ENCODE results near the gene OLFML2A.
"Not testable (repeated sequence)": the region's sequence is repeated elsewhere in the genome, so short reads cannot be mapped to it uniquely, and the experiment has no call there.

OLFML2A gene

DNA sequence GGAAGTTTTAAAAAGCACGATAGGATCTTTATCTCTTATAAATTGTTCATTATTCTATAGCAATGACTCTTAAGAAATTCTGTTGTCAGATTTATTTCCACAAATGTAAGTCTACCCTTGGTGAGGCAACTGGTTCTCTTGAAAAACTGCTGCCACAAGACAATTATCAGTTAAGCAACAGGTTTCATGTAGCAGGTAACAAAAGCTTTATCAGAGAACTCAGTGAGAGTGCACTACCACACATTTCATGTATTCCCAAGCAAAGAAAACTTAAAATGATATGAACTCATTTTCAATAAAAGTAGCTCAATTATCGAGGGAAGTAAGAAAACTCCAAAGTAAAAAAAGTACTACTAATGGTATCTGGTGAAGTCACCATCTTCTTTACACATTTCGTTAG, 15.2 kb upstream of the OLFML2A start:
- no peak for DNase-seq

DNA sequence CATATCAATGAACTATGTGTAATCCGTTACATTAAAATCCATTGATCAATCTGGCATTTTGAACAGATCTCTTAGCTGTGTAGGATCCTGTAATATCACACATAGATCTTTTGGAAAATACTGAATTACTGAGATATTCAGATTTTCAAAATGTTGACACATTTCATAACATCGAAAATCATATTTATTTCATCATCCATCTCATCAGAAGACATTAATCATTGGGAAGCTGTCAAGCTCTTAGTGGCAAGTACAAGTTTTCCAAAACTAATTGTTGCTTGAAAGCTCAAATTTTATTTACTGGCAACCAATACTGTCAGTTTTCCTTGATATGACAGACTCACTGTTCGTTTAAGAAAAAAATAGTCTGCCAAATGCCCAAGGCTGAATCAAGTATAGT, 14.3 kb upstream of the OLFML2A start:
- DNase-seq, result no peak

DNA sequence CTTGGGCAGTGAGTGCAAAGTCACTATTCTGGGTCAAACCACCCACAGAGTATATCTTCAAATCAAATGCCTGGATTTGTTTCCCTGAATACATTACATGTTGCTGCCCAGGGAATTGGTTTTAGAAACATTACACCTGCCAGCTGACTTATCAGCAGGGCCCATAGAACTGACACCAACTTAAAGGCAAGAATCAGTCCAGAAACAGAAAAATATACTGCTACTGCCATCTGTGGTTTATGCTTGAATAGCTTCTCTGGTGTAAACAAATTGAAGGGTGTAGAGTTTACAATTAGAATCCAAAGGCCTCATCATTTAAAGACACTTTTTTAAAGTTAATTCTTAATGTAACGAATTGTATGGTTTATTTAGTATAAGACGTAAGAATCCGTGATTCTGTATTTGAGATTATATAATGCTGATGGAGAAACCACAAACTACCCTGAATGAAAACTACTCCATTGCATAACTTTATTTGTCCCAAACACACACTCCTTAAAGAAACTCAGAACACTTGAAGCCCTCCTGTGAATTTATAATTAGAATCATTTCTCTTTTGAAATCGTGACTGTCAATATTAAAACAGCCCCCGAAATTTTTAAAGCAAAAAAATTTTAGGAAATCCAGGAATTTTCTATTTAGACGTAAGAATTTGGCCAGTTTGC, 12.0 kb upstream of the OLFML2A start:
- DNase-seq, result peak in 2 of 3 donors; percentile 41 to 53

DNA sequence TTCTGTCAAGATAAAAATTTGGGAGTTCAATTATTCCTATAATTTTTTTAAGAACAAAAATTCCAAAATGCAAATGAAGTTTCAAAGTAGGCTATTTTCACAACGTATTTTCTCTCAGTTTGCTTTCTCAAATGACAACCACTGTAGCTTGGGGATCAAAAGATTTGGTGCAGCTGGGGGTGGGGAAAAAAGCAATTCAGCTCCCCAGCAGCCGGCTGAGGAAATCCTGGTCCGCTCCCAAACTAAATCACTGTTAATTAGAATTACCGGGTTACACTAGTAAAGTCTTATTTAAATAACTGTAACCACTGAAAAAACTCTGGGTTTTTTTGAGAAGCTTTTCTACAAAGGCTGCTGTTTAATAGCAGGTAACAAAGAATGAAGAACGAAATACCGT, 11.5 kb upstream of the OLFML2A start:
- no peak for DNase-seq

DNA sequence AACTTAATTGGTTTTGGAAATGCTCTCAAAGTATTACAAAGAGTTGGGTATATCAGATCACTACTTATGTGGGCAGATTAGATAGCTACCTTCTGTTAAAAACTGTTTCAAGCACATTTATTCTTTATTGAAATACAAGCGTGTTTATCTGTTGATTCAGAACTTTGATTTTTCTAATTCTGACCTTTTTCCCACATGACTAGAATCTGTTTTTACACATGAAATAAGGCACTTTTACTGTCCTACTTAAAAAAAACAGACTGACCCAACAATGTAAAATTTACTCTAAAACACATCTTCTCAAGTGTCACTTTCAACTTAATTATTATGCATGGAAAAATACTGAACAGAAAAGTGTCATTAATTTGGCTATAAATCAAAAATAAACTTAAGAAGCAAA, 10.6 kb upstream of the OLFML2A start:
- no peak for DNase-seq

DNA sequence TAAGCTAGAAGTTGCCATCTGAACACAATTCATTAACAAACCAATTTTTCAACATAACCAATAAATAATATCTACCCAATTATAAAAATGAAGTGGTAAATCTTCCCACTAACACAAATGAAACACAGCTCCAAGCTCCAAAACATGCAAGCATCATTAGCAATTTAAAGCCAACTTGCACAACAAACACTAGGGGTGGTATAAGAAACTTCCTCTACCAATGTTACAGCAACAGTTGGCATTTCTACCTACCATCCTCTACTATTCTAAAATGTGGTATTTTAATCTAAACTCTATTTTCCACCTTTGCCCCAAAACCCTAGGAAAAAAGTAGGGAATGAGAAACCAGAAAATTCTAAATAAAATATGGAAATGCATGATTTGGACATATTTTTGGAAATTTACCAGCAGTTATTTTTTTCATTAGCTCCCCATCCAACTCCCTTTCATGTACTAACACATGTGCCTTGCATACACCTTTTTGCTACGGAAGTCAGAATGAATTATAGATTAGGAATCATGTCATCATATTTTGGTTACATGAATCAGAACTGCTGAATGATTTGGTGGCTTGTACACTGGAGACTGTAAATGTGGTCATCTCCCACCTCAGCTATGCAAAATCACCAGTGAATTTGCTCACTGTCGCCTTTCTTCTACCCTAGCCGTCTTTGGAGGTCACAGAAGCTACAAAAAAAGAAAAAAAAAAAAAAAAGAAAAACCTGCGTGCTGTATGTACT, 9.9 kb upstream of the OLFML2A start:
- DNase-seq, result peak in 2 of 3 donors; percentile 32 to 33

DNA sequence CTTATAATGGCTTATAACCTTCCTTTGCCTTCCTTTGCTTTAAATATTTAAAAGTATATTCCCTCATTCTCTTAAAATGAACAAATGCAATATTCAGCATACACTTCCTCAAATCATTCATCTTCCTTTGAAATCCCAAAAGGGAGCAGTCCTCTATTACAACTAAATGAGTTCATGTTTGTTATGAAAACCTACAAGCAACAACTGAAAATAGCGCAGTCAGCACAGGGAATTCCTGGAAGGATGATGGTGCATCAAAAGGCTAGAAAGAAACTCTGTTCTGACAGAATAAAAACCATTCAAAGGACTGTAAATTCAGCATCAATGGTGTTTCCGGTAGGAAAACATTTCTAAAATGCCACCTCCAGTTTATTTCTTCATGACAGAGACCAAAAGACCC, 9.1 kb upstream of the OLFML2A start:
- peak; percentile 34 to 72 (median 53) for DNase-seq

DNA sequence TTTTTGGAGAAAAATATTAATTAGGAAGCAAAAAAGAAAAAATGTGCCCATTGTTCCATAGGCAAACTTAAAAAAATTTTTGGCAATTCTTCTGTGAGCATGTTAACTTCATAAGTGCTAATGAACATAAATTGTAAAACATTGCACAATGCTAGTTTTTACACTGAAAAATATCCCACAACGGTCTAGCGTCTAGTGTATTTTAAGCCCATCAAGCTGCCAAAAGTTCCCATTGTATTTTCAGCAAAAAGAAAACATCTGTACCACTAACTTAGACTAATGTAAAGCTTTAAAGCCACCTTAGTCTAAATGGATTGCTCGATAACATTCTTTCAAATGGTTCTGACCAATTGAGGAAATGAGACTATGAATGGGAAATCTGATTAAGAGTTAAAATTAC, 8.6 kb upstream of the OLFML2A start:
- peak in 2 of 3 donors; percentile 20 to 28 for DNase-seq

DNA sequence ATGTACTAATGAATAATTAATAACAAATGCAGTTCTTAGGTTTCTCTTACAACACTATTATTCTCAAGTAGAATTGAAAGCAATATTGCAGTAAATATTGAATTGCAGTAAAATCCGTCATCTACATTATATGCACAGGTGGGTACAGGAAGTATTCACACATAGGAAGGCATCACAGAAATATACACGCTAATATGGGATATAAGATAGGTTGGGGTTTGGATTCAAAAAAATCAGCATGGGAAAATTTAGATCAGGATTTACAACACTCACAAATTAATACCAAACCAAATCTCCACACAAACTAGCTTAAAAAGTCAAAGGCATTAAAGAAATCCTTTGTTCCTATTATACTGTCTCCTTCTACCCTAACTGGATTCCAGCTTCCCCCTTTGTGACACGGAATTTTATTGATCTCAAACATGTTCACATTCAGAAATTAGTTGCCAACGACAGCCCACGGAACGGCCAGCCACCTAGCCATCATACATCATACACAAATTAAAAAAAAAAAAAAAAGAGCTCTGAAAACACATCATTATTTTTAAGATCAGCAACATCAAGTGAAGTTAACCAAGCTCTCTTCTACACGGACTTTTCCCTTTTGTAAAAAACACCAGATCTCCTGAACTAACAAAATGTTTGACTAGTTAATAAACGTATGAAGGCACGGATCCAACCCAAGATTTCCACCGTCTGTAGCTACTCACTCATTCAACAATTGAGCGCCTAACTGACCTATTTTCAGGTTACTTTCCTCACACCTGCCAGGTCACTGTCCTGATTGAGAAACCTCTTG, 8.0 kb upstream of the OLFML2A start:
- DNase-seq, result no peak

DNA sequence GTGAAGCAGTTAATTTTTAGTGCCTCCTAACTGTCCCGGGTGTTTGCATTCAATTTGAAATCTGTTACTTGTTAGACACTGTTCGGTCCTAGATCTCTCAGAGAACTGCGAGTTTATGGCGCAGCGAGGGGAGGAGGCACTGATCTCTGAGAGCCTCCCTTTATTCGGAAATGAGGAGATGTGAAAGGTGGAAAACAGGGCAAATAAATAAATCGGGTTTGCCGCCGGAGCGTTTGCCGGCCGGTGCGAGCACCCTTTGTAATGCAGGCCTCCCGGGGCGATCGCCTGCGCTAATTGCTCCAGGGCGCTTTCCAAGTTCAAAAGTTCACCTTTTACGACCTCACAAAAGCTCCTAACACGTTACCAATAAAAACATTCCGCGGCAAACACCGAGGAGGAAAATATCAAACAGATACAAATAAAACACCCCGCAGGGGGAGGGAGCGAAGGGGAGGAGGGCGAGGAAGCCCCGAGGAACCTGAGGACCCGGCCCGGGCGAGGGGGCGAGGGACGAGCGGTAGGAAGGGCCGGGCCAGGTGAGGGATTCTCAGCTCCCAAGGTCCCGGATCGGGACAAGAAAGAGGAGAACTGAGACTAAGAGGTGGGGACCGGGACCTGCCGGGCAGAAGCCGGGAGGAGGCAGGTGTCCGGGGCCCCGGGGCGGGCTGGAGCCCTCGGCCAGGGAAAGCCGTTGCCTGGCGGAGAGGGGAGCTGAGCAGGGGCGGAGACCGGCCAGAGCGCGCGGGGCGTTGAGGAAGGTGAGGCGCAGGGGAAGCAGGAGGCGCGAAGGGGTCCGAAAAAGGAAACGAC, 7.2 kb upstream of the OLFML2A start:
- DNase-seq, result no peak

DNA sequence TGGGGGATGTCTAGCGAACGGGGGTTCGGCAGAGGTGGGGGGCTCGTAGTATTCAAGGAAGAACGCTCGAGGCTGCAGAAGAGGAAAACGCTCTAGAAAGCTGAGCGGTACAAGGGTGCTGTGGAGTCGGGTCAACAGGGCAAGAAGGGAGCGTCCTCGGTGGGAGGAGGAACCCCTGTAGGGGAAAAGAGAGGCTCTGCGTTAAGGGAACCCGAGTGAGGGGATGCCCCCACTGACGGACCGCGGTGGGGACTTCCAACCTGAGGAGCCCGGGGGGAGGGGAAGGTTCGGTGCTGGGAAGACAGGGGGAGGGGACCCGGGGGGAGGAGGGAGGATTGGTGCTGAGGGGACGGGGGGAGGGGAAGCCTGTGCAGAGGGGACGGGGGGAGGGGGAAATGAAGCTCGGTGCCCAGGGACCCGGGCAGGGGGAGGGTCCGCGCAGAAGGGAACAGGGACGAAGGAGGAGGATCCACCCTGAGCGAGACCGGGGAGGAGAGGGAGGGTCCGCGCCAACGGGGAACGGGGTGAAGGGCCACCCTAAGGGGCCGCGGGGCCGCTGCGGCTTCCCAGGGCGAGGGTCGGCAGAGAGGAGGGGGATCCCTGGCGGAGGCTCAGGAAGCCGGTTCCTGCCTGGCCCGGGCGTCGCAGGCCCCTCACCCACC, 6.4 kb upstream of the OLFML2A start:
- peak; percentile 70 to 77 (median 74) for DNase-seq

DNA sequence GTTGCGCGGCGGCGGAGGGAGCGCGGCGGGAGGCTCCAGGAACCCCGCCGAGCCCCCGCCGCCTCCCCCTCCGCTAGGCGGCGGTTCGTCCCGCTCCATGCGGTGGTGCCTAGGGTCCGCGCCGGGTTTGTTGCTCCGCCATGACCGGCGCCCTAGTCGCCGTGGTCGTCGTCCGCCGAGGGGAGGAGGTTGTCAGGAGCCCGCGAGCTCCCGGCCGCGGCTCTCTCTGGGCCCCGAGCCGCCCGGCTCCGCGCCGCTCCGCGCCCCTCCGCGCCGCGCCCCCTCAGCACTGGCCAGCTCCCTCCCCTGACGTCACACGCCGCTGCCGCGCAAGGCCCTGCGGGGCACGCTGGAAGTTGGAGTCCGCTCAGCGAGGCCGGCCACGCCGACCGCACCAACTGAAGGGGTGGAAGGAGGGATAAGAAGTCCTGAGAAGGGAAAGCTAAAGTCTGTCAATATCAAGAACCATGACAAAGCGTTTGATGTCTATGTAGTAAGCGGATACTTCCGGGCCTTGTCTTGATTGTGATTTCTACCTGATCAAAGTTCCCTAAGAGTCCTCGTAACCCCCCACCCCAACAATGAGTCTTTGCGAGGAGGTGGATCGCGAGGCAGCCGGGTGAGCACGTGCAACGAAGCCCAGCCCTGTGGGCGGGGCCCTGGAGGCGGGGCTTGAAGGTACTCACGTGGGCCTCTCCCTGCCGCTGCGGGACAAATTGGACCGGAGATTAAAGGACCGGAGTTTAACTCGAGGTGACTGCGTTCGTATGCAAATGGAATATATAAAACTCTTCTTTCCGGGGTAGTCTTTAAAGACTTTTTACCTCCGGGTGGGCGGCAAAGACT, 5.7 kb upstream of the OLFML2A start, which contains the start of gene NR6A1:
TSS of gene NR6A1 (minus strand) at position 291 of the 846 bp plus-strand sequence.
- peak; percentile 98 to 99 (median 99) for DNase-seq

DNA sequence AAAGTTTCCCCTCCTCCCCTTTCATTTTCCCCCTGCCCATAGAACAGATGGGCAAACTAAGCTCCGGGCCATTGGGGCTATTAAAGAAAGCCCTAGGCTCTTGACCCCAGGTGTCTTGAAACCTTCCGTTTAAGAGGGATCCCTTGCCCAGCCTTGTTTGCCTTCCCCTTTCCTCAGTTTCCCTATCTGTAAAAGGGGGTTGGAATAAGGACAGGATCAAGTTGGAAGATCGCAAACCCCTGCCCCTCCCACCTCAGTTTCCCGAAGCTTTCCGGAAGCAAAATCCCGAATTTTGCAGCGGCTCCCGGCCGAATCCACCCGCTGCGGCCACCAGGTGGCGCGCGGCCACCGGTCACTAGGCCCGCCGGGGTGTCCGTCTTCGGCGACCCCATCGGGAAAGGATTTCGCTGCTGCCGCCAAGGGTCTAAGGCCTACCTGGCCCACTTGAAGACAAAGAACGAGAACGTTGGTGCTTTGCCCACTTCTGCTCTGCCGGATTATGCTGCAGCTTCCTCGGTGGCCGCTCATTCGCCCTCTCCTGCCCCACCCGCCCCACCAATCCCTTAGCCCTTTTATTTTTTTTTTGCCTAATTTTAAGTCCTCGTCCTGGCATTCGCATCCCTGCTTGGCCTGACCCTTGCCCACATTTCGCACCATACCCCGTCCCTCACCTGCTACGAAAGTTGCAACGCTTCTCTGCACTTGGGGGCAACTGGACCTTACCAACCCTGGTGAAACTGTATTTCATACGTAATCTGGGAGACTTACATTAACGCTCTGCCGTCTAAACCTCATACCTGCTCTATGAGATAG, 4.9 kb upstream of the OLFML2A start:
- DNase-seq, result peak; percentile 74 to 90 (median 81)

DNA sequence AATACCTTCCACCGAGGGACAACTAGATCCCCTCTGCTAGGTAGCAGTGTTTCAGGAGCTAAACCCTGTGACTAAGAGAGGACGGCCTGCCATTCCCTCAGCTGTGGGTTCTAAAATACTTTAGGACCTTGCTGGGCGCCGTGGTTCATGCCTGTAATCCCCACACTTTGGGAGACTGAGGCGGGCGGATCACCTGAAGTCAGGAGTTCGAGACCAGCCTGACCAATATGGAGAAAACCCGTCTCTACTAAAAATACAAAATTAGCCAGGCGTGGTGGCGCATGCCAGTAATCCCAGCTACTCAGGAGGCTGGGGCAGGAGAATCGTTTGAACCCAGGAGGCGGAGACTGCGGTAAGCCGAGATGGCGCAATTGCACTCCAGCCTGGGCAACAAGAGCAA, 4.1 kb upstream of the OLFML2A start:
- DNase-seq, result not testable (repeated sequence)

DNA sequence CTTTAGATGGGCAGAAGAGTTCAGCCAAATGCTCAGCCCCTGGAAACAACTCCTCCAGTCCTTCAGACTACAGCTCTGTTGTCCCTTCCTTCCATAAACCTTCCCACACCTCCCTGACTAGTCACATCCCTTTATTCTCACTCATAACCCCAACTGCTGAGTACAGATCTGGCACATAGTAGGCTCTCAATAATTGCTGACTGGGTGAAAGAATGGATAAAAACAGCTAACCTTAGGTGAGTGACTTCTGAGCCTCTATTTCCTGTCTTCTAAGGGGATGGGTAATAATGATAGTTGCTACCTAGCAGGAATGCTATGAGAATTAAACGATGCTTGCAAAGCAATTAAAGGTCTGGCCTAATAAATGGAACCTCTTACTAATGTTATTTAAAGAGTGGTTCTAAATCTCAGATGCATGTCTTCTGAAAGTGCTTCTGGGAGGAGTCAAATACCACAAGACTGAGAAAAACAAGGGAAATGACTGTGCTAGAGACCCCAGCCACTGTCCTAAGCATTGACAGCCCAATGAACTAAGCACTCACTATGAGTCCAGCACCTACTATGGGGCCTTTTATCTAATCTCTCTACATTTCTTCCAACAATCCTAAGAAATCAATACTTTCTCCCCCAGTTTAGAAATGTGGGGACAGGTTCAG, 3.3 kb upstream of the OLFML2A start:
- DNase-seq, result no peak

DNA sequence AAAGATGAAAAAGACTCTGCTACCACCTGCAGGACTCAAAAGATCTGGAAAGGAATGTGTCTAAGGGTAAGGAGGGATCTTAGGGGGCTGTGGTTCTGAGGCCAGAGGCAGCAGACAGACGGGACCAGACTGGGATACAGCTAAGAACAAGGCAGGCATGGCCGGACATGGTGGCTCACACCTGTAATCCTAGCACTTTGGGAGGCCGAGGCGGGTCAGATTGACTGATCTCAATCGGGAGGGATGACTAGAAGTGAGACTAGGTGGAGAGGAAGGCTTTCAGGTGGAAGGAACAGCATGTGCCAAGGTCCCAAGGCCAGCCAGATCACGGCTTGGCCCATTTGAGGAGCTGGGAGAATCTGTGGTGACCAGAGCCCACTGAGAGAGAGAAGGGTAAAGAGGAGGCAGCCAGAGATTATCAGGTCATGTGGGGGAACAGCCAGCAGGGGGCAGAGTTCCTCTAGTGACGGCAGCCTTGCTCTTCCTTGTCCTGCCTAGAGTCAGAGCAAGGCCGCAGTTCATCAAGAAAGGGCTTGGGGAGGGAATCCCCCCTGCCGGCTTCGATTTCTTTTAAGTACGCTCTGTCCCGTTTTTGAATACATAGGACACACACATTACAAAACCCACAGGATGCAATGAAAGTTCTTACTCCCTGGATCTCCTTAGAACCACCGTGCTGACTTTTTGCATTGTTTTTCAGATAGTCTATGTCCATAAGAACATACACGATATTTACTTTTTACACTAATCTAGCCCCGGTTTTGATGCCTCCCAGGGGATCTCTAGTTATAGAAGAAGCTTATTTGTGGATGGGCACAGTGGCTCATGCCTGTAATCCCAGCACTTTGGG, 2.6 kb upstream of the OLFML2A start:
- peak; percentile 87 to 93 (median 92) for DNase-seq

DNA sequence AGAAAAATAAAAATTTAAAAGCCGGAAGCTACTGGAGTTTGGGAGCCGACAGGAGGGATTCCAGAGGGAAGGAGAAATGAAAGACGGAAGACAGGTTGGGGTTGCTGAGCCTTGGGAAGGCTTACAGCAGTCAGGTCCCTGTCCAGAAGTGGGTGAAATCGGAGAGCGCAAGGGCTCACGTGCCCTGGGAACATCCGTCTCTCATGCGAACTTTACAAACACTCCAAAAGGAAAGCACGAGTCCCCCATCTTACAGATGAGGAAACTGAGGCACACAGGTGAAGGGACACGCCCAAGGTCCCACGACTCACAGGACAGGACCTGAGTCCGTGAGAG, 347 bp upstream of the OLFML2A start:
- DNase-seq, result no peak

DNA sequence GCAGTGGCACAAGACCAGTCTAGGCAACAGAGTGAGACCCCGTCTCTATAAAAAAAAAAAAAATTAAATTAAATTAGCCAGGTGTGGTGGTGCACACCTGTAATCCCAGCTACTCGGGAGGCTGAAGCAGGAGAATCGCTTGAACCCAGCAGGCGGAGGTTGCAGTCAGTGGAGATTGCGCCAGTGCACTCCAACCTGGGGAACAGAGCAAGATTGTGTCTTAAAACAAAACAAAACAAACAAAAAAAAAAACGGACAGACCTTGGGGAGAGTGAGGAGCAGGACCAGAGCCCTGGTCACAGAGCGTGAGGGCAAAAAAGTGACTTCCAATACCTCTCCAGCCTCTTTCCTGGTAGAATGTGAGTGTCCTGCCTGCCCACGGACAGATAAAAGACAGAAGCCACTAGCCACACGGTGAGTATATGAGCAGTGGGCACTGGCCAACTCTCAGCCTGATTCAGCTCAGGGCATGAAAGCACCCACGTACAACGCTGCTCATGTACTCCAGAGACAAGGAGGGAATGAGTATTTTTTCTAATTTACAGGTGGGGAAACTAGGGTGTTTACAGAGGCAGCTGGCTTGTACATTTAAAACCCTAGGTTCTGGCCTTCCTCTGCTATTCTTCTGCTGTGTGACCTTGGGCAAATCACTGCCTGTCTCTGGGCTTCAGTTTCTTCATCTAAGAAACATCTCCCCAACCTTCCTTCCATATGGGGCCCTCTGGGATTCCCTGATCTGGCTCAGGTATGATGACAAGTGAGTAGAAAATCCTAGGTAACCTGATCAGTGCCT, 1.8 kb downstream of the OLFML2A start:
- no peak for DNase-seq

Data from suppressor macrophage treated with lipopolysaccharide for 1 hour (primary cell).